Upper lobe of left lung (tissue), 4 donors: ENCODE measurements around the gene ITGAD.

Experiments
- CTCF ChIP-seq, 6 experiments: fragments of 450-650 bp in 4 of 6; fragments of 200-600 bp in 2 of 6; sonication (generic) in 2 of 6; IDR thresholded peaks; one replicate each; pipeline ENCODE4 v1.5.1; 2016 to 2019; ENCODE audit warnings: antibody characterized with exemption in 6 of 6
- EP300 ChIP-seq, 4 donors: sonication (generic); formaldehyde crosslinking; IDR thresholded peaks; one replicate each; pipeline ENCODE4 v1.5.1; 2017; ENCODE audit warnings: antibody characterized with exemption in 4 of 4, control low read depth in 2 of 4
- POLR2A ChIP-seq, 4 donors: fragments of 450-650 bp; IDR thresholded peaks; one replicate each; pipeline ENCODE4 v1.5.1; 2016 to 2017; ENCODE audit warnings: antibody characterized with exemption in 4 of 4, mild to moderate bottlenecking in 2 of 4
- POLR2AphosphoS5 ChIP-seq, 2 donors: sonication (generic); formaldehyde crosslinking; IDR thresholded peaks; one replicate each; pipeline ENCODE4 v1.5.1; 2017; ENCODE audit warnings: antibody characterized with exemption in 2 of 2

DNA sequence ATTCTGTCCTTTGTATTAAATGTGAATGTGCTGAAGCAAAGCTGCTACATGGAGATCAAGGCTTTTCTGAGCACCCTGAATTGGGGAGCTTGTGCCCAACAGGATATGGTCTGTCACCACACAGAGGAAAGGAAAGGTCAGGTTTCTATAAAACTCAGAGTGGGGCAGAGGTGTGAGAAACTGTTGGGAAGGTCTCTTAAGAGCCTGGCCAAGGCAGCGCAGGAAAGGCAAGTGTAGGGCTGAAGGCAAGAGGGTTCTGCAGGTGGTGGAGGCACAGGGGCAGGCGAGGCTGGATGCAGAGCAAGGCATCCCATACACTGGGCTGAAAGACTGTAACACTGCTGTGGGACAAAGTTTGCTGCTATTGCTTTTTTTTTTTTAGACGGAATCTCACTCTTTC lies 26.9 kb downstream of the ITGAD start:
- TF ChIP-seq CTCF (IDR thresholded peaks at IDR 0.05) (no peak), POLR2AphosphoS5 (IDR thresholded peaks at IDR 0.05) (no peak), POLR2A (IDR thresholded peaks at IDR 0.05) (no peak), EP300 (IDR thresholded peaks at IDR 0.05) (no peak)
